A549 (cell line): ENCODE measurements around the gene SLC37A2. TPM values are rescaled to one million over a fixed set of nuclear protein-coding genes. Genes with fewer than 3 reads are reported as not detected.

Experiments used
- ATAC-seq, 2 experiments: fragments of 200-7000 bp in 1 of 2; fragments of >200 bp in 1 of 2; cut with Nextera tagmentation in 1 of 2; cut with Tn5 transposase in 1 of 2; 3 replicates each; pipeline versions ENCODE4 v1.8.0 to v1.9.1; 2018 to 2020; ENCODE audit warnings: mild to moderate bottlenecking in 1 of 2, moderate library complexity in 1 of 2
- CTCF ChIA-PET: fragments of 300-600 bp; sonication (Branson Sonifier 250); formaldehyde crosslinking; extraction: SDS; loops from one replicate; lab custom pipeline; 2021; ENCODE audit warnings: antibody characterized with exemption, inconsistent platforms; lab: Yijun Ruan, JAX
- POLR2A ChIA-PET: fragments of 350-600 bp; formaldehyde crosslinking; extraction: SDS; loops from one replicate; lab custom pipeline; 2021; ENCODE audit warnings: antibody characterized with exemption, inconsistent platforms; lab: Yijun Ruan, JAX
- DNase-seq, 2 experiments: peaks; one replicate each; pipeline versions ENCODE4 v3.0.0 to v3.0.0-alpha.2; 2011 to 2016; ENCODE audit warnings: low read depth in 1 of 2, low spot score in 1 of 2
- FAIRE-seq: peaks from 2 replicates; lab custom pipeline; 2011; peaks lifted over from hg19 to GRCh38; lab: Jason Lieb, UNC
- H3K27ac ChIP-seq, 2 experiments: fragments of >200 bp; sonication (Bioruptor Twin); formaldehyde crosslinking; 3 replicates each; pipeline ENCODE4 v1.5.1; 2016 to 2017
- H3K4me1 ChIP-seq: fragments of >200 bp; sonication (Bioruptor Twin); formaldehyde crosslinking; 3 replicates; pipeline ENCODE4 v1.6.1; 2016
- H3K4me2 ChIP-seq: fragments of >200 bp; sonication (Bioruptor Twin); formaldehyde crosslinking; 3 replicates; pipeline ENCODE4 v1.6.1; 2016
- H3K4me3 ChIP-seq: fragments of >200 bp; sonication (Bioruptor Twin); formaldehyde crosslinking; 3 replicates; pipeline ENCODE4 v1.5.1; 2016
- H3K9me3 ChIP-seq: fragments of >200 bp; sonication (Bioruptor Twin); formaldehyde crosslinking; 3 replicates; pipeline ENCODE4 v1.6.1; 2016
- BHLHE40 ChIP-seq: IDR thresholded peaks from 2 replicates; pipeline ENCODE4 v1.6.1; 2012; ENCODE audit warnings: low read depth, low read length, inconsistent platforms
- CEBPB ChIP-seq, 2 experiments: fragments of >200 bp in 1 of 2; sonication (Bioruptor Twin) in 1 of 2; formaldehyde crosslinking in 1 of 2; IDR thresholded peaks; 2 replicates each; pipeline ENCODE4 v1.6.1; 2012 to 2016
- EHMT2 ChIP-seq: fragments of 200-600 bp; sonication (generic); IDR thresholded peaks from 2 replicates; pipeline ENCODE4 v1.6.1; 2016; ENCODE audit warnings: antibody characterized with exemption, low read depth, mild to moderate bottlenecking, moderate library complexity
- ESRRA ChIP-seq: fragments of 150-350 bp; IDR thresholded peaks from 2 replicates; pipeline ENCODE4 v1.6.1; 2014; ENCODE audit warnings: mild to moderate bottlenecking, low read length, borderline replicate concordance
- GATA3 ChIP-seq: IDR thresholded peaks from 2 replicates; pipeline ENCODE4 v1.6.1; 2012; ENCODE audit warnings: borderline replicate concordance
- HEYL ChIP-seq: fragments of 250-450 bp; sonication (Bioruptor Pico); IDR thresholded peaks from 2 replicates; pipeline ENCODE4 v1.8.0; 2021; ENCODE audit warnings: mild to moderate bottlenecking, moderate library complexity
- HOXB5 ChIP-seq: fragments of 250-450 bp; sonication (Bioruptor Pico); IDR thresholded peaks from 2 replicates; pipeline ENCODE4 v1.5.0; 2020; ENCODE audit warnings: mild to moderate bottlenecking, moderate library complexity
- JUN ChIP-seq, 2 experiments: fragments of >200 bp; sonication (Bioruptor Twin); formaldehyde crosslinking; IDR thresholded peaks; 2 replicates in 1 of 2; 3 replicates in 1 of 2; pipeline ENCODE4 v1.6.1; 2016 to 2017
- KDM1A ChIP-seq: fragments of 200-600 bp; sonication (generic); IDR thresholded peaks from 2 replicates; pipeline ENCODE4 v1.6.1; 2016; ENCODE audit warnings: low read depth, mild to moderate bottlenecking
- KDM5A ChIP-seq: fragments of 200-600 bp; sonication (generic); IDR thresholded peaks from 2 replicates; pipeline ENCODE4 v1.6.1; 2016; ENCODE audit warnings: antibody characterized with exemption, mild to moderate bottlenecking
- NFE2L2 ChIP-seq: fragments of 150-350 bp; conservative IDR thresholded peaks from 2 replicates; pipeline ENCODE4 v1.6.1; 2014; ENCODE audit warnings: low read length
- RFX5 ChIP-seq: fragments of 450-650 bp; IDR thresholded peaks from 2 replicates; pipeline ENCODE4 v1.7.1; 2014; ENCODE audit warnings: antibody characterized with exemption, mild to moderate bottlenecking, moderate library complexity
- SMC3 ChIP-seq: fragments of >200 bp; sonication (Bioruptor Twin); formaldehyde crosslinking; IDR thresholded peaks from 3 replicates; pipeline ENCODE4 v1.6.1; 2018; ENCODE audit warnings: inconsistent platforms
- TP53 ChIP-seq: fragments of 250-450 bp; sonication (Bioruptor Pico); IDR thresholded peaks from 2 replicates; pipeline ENCODE4 v1.5.0; 2021; ENCODE audit warnings: mild to moderate bottlenecking, moderate library complexity
- ZFP36 ChIP-seq: fragments of 450-650 bp; IDR thresholded peaks from 2 replicates; pipeline ENCODE4 v1.6.1; 2014; ENCODE audit warnings: borderline replicate concordance; ENCODE audit not compliant: partially characterized antibody
- ZSCAN20 ChIP-seq: fragments of 250-450 bp; sonication (Bioruptor Pico); IDR thresholded peaks from 2 replicates; pipeline ENCODE4 v1.8.0; 2022; ENCODE audit warnings: mild to moderate bottlenecking, moderate library complexity
- WGBS: methylation state at CpG from one replicate; pipeline ENCODE4 v1.1.6; 2017; ENCODE audit errors: missing lambda C conversion rate; 5-methylcytosine and 5-hydroxymethylcytosine counted together
- polyA plus RNA-seq, 4 experiments: library from polyadenylated mRNA; depleted of rRNA in 3 of 4; stranded (reverse); fragments of >200 nt; fragmentation: RNase III in 1 of 4; extraction: RNeasy Plus Mini Kit Qiagen cat#74134 plus additional on column Dnase treatment in 1 of 4; gene quantifications; 2 replicates in 3 of 4; 3 replicates in 1 of 4; pipeline ENCODE4 v1.2.3, GENCODE V29; 2011 to 2017
- TF ChIP-seq, protein P1 (sequence below): fragments of >200 bp; sonication (Bioruptor Twin); formaldehyde crosslinking; IDR thresholded peaks from 3 replicates; pipeline ENCODE4 v1.6.1; 2016
- TF ChIP-seq, protein P2 (sequence below): IDR thresholded peaks from 2 replicates; pipeline ENCODE4 v1.6.1; 2012; ENCODE audit warnings: low read depth, borderline replicate concordance
- TF ChIP-seq, protein P3 (sequence below): IDR thresholded peaks from 2 replicates; pipeline ENCODE4 v1.6.1; 2012
- TF ChIP-seq, protein P4 (sequence below): fragments of 450-650 bp; IDR thresholded peaks from 2 replicates; pipeline ENCODE4 v1.6.1; 2014; ENCODE audit warnings: antibody characterized with exemption
- TF ChIP-seq, protein P5 (sequence below): fragments of 250-450 bp; sonication (Bioruptor Pico); IDR thresholded peaks from 2 replicates; pipeline ENCODE4 v1.5.0; 2021; ENCODE audit warnings: mild to moderate bottlenecking, moderate library complexity, borderline replicate concordance

The SLC37A2 gene
- polyA plus RNA-seq, 2 of the 4 experiments (the other 2 are of a cell fraction) = 0.13 to 0.14 TPM

DNA sequence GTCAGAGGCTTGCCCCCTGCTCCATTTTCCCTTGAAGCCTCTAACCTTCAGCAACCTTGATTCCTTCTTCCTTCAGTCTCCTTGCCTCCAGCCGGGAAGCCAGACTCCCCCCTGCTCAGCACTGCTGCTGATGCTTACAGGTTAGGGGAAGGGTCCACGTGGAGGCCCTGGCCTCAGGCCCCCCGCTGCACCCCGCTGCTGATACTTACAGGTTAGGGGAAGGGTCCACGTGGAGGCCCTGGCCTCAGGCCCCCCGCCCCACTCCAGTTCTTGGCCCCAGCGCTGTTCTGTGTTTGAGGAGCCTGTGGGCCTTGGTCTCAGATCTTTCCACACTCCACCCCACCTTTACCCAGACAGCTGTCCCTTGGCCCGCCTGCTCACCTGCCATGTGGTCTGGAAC, 75.9 kb downstream of the SLC37A2 start:
- Histone ChIP-seq H3K4me3 (no peak overlapping the region), H3K27ac (no peak overlapping the region), H3K9me3 (no peaks in the 10 kb centered on the region), H3K4me2 (no peak overlapping the region), H3K4me1 (no peaks in the 10 kb centered on the region)
- DNase-seq = no peak
- CTCF ChIA-PET = no interaction called here
- POLR2A ChIA-PET = no interaction called here
- no peak for FAIRE-seq
- TF ChIP-seq EHMT2 (no peak), SMC3 (no peak), HOXB5 (no peak), RFX5 (no peak), NFE2L2 (no peak), ZFP36 (no peak), ZSCAN20 (CRISPR knock-in tag) (no peak), GATA3 (no peak), HEYL (CRISPR knock-in tag) (no peak), ESRRA (no peak), TP53 (CRISPR knock-in tag) (no peak), BHLHE40 (no peak), KDM1A (no peak), JUN (IDR thresholded peaks at IDR 0.05) (no peak)
- TF ChIP-seq, protein P1, sequence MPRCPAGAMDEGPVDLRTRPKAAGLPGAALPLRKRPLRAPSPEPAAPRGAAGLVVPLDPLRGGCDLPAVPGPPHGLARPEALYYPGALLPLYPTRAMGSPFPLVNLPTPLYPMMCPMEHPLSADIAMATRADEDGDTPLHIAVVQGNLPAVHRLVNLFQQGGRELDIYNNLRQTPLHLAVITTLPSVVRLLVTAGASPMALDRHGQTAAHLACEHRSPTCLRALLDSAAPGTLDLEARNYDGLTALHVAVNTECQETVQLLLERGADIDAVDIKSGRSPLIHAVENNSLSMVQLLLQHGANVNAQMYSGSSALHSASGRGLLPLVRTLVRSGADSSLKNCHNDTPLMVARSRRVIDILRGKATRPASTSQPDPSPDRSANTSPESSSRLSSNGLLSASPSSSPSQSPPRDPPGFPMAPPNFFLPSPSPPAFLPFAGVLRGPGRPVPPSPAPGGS = no peak
- TF ChIP-seq, protein P2, sequence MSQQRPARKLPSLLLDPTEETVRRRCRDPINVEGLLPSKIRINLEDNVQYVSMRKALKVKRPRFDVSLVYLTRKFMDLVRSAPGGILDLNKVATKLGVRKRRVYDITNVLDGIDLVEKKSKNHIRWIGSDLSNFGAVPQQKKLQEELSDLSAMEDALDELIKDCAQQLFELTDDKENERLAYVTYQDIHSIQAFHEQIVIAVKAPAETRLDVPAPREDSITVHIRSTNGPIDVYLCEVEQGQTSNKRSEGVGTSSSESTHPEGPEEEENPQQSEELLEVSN = no peak
- TF ChIP-seq, protein P3, sequence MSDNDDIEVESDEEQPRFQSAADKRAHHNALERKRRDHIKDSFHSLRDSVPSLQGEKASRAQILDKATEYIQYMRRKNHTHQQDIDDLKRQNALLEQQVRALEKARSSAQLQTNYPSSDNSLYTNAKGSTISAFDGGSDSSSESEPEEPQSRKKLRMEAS = no peak
- TF ChIP-seq, protein P4, sequence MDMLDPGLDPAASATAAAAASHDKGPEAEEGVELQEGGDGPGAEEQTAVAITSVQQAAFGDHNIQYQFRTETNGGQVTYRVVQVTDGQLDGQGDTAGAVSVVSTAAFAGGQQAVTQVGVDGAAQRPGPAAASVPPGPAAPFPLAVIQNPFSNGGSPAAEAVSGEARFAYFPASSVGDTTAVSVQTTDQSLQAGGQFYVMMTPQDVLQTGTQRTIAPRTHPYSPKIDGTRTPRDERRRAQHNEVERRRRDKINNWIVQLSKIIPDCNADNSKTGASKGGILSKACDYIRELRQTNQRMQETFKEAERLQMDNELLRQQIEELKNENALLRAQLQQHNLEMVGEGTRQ = no peak
- no peak for ATAC-seq
- WGBS = 30% methylated on average over 2 of the region's 8 CpGs

DNA sequence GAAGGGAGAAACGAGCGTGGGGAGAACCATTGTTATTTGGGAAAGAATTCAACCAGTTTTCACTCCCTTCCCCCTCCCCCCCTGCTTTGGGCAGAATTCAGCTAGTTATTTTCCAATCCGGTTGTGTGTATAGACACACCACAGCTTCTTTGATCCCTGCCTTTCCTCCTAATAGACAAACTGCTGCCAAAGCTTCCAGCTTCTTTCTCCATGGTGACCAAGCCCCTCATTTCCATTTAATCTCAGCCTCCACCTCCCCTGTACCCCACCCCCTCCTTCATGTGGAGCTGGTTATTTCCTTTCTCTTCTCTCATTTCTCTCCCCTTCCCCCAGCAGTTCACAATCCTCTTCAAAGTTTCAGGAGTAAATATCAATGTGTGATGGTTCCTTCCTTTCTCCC, 76.7 kb downstream of the SLC37A2 start:
- no peak for FAIRE-seq

More for the DNA sequence above, 76.7 kb downstream of the SLC37A2 start:
- DNase-seq (no peak), ATAC-seq (no peak)
- Histone ChIP-seq H3K9me3 (no peaks in the 10 kb centered on the region), H3K27ac (no peak overlapping the region), H3K4me3 (no peak overlapping the region), H3K4me1 (no peaks in the 10 kb centered on the region), H3K4me2 (no peak overlapping the region)
- CTCF ChIA-PET = interaction anchor here (3.7 to 4.0 kb wide), 2 partner anchors 12 to 49 kb away, joined by 17 to 26 read pairs; no protein-coding TSS in a partner anchor
- 35% methylated on average over 3 of the region's 3 CpGs for WGBS
- POLR2A ChIA-PET = no interaction called here
- no peak for TF ChIP-seq KDM5A
- no peak for TF ChIP-seq CEBPB (IDR thresholded peaks at IDR 0.05)
- TF ChIP-seq, protein P5, sequence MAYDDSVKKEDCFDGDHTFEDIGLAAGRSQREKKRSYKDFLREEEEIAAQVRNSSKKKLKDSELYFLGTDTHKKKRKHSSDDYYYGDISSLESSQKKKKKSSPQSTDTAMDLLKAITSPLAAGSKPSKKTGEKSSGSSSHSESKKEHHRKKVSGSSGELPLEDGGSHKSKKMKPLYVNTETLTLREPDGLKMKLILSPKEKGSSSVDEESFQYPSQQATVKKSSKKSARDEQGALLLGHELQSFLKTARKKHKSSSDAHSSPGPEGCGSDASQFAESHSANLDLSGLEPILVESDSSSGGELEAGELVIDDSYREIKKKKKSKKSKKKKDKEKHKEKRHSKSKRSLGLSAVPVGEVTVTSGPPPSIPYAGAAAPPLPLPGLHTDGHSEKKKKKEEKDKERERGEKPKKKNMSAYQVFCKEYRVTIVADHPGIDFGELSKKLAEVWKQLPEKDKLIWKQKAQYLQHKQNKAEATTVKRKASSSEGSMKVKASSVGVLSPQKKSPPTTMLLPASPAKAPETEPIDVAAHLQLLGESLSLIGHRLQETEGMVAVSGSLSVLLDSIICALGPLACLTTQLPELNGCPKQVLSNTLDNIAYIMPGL (CRISPR knock-in tag) = no peak

Other genes with a start within 250 kb of the SLC37A2 start
- 2.1 and 3.0 TPM in 2 replicates for gene ROBO3, start 197.9 kb upstream of the SLC37A2 start, polyA plus RNA-seq (2011; rRNA removed)
- 2.6 to 2.8 TPM (median 2.8 TPM) in 3 replicates for gene ROBO3, start 197.9 kb upstream of the SLC37A2 start, polyA plus RNA-seq (2017; fragmentation: RNase III; extraction: RNeasy Plus Mini Kit Qiagen cat#74134 plus additional on column Dnase treatment)
- not detected in 2 replicates for gene ROBO4, start 165.4 kb upstream of the SLC37A2 start, polyA plus RNA-seq (2011; rRNA removed)
- gene ROBO4, start 165.4 kb upstream of the SLC37A2 start, polyA plus RNA-seq (2017; fragmentation: RNase III; extraction: RNeasy Plus Mini Kit Qiagen cat#74134 plus additional on column Dnase treatment) = not detected in 3 replicates
- not detected in 2 replicates for gene HEPN1, start 144.1 kb upstream of the SLC37A2 start, polyA plus RNA-seq (2011; rRNA removed)
- gene HEPN1, start 144.1 kb upstream of the SLC37A2 start, polyA plus RNA-seq (2017; fragmentation: RNase III; extraction: RNeasy Plus Mini Kit Qiagen cat#74134 plus additional on column Dnase treatment) = not detected in 3 replicates
- not detected in 2 replicates for gene HEPACAM, start 127.3 kb upstream of the SLC37A2 start, polyA plus RNA-seq (2011; rRNA removed)
- not detected in 3 replicates for gene HEPACAM, start 127.3 kb upstream of the SLC37A2 start, polyA plus RNA-seq (2017; fragmentation: RNase III; extraction: RNeasy Plus Mini Kit Qiagen cat#74134 plus additional on column Dnase treatment)
- 1.1 and 1.3 TPM in 2 replicates for gene CCDC15, start 109.1 kb upstream of the SLC37A2 start, polyA plus RNA-seq (2011; rRNA removed)
- 0.50 to 0.90 TPM (median 0.58 TPM) in 3 replicates for gene CCDC15, start 109.1 kb upstream of the SLC37A2 start, polyA plus RNA-seq (2017; fragmentation: RNase III; extraction: RNeasy Plus Mini Kit Qiagen cat#74134 plus additional on column Dnase treatment)
- 31.3 and 34.6 TPM in 2 replicates for gene TMEM218, start 48.3 kb downstream of the SLC37A2 start, polyA plus RNA-seq (2011; rRNA removed)
- 27.5 to 31.4 TPM (median 29.1 TPM) in 3 replicates for gene TMEM218, start 48.3 kb downstream of the SLC37A2 start, polyA plus RNA-seq (2017; fragmentation: RNase III; extraction: RNeasy Plus Mini Kit Qiagen cat#74134 plus additional on column Dnase treatment)
- gene PKNOX2, start 101.4 kb downstream of the SLC37A2 start, polyA plus RNA-seq (2011; rRNA removed) = not detected in 2 replicates
- gene PKNOX2, start 101.4 kb downstream of the SLC37A2 start, polyA plus RNA-seq (2017; fragmentation: RNase III; extraction: RNeasy Plus Mini Kit Qiagen cat#74134 plus additional on column Dnase treatment) = not detected in 3 replicates